ENCODE measurements around the gene L3MBTL2.

The L3MBTL2 gene

GRCh38 chr22:41215926-41216325 is 10.8 kb downstream of the L3MBTL2 start:
- DNase-seq: no peak

- no peak for DNase-seq
These were observed 11.9 kb downstream of the L3MBTL2 start for GRCh38 chr22:41216984-41217383.

- DNase-seq: no peak
These were observed 12.5 kb downstream of the L3MBTL2 start for GRCh38 chr22:41217553-41218157.

GRCh38 chr22:41222846-41223507 is 17.9 kb downstream of the L3MBTL2 start:
- DNase-seq: no peak

- DNase-seq: no peak
These were observed 18.4 kb downstream of the L3MBTL2 start for GRCh38 chr22:41223535-41223934.

- no peak for DNase-seq
These were observed 21.9 kb downstream of the L3MBTL2 start for GRCh38 chr22:41226723-41227655.

GRCh38 chr22:41229215-41229614 is 24.1 kb downstream of the L3MBTL2 start:
- DNase-seq: no peak

GRCh38 chr22:41229730-41230400 is 24.8 kb downstream of the L3MBTL2 start:
- no peak for DNase-seq

- no peak for DNase-seq
These were observed 25.3 kb downstream of the L3MBTL2 start for GRCh38 chr22:41230401-41230785.

GRCh38 chr22:41231369-41231768 is 26.3 kb downstream of the L3MBTL2 start:
- no peak for DNase-seq

- no peak for DNase-seq
These were observed 29.9 kb downstream of the L3MBTL2 start for GRCh38 chr22:41234815-41235695.

- peak; percentile 49 for DNase-seq
These were observed 32.1 kb downstream of the L3MBTL2 start for GRCh38 chr22:41237036-41237706.

- DNase-seq: no peak
These were observed 32.8 kb downstream of the L3MBTL2 start for GRCh38 chr22:41237707-41238569.

GRCh38 chr22:41238570-41239442 is 33.7 kb downstream of the L3MBTL2 start:
- no peak for DNase-seq

- DNase-seq: no peak
These were observed 34.5 kb downstream of the L3MBTL2 start for GRCh38 chr22:41239443-41240128.

- peak; percentile 10 for DNase-seq
These were observed 35.4 kb downstream of the L3MBTL2 start, which contains the start of gene CHADL for GRCh38 chr22:41240377-41241132. TSS of gene CHADL (minus strand) at chr22:41240931. CDS start at chr22:41240881, 50 bp downstream.

- no peak for DNase-seq
These were observed 36.1 kb downstream of the L3MBTL2 start for GRCh38 chr22:41241133-41241676.

Data from NCI-H526 treated with DMSO at 0.1 percent for 48 hours (cell line).